DMS53 (cell line): Measurements from ENCODE around the gene PLEKHA5.

Experiments used
- DNase-seq: peaks from one replicate; lab custom pipeline; 2025; lab: John Stamatoyannopoulos, UW

The PLEKHA5 gene

DNA sequence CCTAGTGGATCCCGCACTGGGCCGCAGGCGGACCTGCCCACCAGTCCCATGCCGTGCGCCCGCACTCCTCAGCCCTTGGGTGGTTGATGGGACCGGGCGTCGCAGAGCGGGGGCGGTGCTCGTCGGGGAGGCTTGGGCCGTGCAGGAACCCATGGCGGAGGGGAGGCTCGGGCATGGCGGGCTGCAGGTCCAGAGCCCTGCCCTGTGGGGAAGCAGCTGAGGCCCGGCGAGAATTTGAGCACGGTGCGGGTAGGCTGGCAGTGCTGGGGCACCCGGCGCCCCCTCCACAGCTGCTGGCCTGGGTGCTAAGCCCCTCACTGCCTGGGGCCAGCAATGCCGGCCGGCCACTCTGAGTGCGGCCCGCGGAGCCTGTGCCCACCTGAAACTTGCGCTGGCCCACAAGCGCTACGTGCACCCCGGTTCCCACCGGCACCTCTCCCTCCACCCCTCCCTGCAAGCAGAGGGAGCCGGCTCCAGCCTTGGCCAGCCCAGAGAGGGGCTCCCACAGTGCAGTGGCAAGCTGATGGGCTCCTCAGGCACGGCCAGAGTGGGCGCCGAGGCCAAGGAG, 100.8 kb downstream of the PLEKHA5 start:
- DNase-seq, result no peak

DNA sequence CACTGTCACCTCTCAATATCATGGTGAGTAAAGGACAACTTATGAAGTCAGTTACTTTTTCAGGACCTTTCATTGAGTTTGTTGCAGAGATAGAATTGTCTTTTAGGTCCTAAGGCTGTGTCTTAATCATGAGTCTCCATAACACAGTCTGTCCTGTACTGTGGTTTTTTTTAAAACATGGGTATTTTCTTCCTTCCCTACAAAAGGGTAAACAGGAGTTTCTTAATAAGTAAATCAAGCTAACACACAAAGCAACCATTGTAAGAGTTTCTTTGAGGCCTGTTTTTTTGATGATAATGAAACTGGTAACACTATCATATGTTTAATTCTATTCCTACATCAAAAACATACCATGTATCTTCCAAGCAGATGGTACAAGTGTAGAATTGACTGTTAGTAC, 101.4 kb downstream of the PLEKHA5 start:
- no peak for DNase-seq

DNA sequence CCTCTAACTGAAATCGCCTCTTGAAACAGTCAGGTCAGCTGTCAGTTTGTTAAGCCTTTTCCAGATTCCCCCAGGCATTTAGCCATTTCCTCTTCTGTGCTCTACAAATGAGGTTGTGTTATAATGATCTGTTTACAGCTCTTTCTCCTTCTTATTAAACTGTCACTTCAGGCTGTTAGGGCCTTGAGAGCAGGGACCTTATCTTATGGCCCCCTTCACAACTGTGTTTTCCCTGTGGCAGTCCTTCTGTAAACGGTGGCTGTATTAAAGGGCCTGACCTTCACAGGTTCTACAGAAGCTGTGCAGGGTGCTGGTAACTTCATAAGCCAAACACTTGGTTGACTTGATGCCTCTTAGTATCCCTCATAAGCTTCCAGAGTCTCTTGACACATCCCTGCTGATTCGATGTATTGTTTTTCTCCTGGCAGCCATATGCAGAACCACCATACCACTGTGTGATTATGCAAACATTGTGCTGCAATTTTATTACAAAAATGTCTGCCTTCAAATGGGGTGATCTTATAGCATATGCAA, 104.7 kb downstream of the PLEKHA5 start:
- no peak for DNase-seq

DNA sequence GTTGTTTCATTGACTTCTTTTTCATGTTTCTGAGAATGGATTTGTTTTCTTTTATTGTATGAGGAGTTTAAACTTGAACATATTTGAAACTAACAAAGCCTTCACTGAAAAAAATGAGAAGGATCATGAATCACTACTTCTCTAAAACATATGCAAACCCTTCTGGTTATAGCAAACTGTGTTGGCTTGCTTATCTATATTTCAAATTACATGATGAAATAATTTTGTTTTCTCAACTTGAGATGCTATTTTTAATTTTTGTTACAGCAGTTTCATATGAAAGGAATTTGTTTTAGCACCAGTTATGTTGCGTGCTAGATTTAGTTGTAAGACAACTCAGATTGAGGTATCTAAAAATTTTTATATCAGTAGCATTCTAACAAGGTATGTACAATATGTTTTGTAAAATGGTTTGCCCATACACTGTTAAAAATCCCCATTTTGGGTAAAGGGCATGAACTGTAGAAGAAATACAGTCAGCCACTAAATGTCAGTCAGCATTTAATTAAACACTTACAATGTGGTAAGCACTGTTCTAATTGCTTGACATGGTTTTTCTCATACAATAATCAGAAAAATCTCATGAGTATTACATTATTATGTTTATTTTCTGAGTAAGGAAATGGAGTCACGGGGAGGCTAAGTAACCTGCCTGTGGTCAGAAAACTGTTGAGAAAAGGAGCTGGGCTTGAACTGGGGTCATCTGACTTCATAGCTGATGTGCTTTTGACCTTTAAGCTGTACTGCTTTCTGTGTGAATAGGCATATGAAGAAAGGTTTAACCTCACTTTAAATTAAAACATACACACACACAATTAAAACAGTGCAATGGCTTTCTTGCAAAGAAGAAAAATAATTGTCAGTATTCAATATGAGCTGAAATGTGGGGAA, 105.7 kb downstream of the PLEKHA5 start:
- no peak for DNase-seq

DNA sequence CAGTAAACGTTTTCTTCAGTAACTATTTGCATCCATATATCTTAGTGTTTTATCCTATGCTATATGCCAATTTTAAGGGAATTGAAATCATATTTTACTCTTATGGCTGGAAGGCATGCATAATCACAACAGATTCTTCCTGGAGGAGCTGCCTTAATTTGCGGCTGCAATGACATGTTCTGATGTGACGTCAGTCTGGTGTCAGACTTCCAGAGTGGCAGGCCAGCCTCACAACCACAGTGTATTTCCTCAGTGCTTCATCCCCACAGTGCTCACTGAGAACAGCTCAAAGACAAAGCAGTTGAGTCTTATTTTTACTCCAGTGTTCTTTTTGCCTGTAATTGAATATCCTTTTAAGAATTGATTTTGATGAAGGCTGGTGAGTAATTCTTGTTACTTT, 107.1 kb downstream of the PLEKHA5 start:
- no peak for DNase-seq

DNA sequence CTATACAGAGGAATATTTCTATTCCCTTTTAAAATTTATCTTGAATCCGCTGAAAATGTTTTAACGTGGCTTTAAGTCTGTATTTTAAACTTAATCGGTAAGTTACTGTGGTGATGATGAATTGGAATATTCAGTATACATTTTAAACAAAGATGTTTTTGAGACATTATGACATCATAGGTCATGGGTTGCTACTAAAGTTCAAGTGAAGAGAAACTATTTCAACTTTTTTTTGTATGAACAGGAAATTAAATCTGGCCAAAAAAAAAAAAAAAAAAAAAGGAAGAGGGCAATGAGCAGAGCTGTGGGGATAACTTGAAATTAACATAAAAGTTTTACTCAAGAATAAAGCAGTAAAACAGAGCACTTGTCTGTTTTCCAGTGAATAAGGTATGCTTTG, 109.0 kb downstream of the PLEKHA5 start:
- DNase-seq, result no peak

DNA sequence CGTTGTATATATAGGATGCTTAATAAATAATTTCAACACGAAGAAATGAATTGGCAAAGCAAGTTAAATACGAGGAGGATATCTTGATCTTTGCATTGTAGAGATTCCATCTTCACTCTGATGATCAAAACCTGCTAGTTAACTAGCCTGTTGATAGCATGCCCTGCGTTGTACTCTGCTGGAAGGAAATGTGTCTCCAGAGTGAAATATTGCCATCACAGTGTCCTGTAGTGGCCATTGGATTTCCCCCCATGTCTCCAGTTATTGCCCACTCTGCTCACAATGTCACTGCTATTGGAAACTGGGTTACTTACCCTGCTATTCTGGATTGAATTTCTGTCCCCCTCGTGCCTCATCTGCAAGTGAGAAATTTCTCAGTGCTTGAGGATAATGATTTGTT, 109.6 kb downstream of the PLEKHA5 start:
- no peak for DNase-seq

DNA sequence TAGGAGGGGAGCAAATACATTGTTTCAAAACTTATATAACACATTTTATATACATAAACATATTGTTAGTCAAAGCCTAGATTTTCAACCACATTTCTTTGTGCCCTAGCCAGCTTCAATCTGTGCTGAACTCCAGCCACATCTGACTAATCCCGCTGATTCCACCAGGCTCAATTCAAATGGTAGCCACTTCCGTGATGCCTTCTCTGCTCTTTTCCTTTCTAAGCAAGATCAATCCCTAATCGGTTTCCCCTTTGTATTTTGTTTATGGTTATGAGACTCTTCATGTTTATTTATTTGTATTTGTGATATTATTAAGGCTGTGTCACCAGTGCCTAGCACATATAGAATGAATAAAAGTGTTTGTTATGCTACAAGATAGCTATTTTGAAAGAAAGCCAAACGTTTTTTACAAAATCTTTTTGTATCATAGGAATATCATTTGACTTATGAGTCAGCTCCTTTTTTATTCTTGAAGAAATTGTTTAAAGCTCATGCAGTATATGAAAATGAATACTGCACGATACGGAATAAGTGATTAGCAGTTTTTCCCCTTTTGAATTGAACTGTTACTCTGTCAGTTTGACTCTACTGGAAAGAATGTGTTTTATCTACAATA, 110.2 kb downstream of the PLEKHA5 start:
- no peak for DNase-seq

DNA sequence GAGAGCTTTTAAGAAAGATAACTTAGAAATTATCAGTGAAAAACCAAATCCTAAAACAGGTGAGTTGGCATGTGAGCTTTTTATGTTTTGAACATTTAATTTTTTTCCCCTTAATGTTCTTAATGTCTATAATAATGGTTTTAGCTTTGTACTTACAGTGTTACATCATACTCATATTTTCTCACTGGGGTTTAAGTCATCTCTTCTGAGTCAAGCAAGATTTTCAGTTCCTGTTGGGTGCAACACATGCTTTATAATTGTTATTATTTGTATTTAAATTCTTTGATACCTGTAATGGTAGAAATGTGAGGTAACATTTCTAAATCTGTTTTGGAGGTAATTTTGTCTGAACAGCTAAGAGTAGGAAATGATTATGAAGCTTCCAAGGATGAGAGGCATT, 113.0 kb downstream of the PLEKHA5 start:
- no peak for DNase-seq

DNA sequence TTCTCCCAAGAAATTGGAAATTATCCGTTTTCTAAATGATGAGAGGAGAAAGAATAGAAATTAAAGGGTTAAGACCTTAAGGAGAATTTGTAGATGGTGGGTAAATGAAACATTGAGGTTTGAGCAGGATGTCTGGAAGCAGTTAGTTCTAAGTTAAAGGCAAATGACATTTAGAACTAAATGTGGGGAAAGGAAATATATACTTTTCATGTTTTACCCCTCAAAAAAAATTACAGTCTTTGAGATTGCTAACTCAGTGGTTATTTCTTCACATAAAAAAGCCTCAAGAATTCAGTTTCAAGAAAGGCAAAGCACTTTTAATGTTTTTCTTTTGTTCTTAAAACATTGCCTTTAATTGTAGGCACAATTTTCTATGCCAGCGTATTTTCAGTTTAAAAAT, 114.0 kb downstream of the PLEKHA5 start:
- DNase-seq, result no peak

DNA sequence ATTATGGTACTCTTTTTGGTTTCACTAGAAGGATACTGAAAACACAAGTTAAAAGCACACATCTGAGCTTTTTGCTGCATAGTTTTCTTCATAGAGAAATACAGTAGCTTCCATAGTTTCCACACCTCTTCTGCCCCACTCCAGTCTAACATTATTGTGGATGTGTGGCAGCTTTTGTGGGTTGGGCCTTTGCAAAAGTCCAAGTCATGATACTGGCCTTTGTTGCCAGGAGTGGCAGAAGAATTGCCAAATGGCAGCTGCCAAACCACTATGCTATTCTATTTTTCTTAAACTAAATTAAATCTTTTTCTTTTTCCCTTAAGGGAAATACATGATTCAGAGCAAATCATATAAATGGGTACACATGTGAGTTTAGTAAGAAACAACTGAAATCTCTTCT, 114.8 kb downstream of the PLEKHA5 start:
- no peak for DNase-seq

DNA sequence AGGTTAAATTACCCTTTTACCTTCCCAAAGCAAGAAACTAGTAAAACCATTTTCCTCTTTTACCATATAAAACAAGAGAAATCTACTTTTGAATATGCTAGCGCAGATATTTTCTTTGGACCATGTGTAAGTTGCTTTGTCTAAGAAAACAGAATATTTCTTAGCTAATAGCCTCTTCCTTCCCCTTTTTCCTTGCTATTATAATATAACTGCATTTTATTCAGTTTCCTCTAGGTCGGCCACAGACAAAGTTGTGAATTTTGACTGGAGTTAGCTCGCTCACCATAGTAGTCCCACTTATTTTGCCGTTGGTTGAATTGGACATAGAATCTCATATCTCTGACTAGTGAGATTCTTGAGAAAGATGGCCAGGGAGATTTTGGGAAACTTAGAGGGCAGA, 115.6 kb downstream of the PLEKHA5 start:
- DNase-seq, result no peak

DNA sequence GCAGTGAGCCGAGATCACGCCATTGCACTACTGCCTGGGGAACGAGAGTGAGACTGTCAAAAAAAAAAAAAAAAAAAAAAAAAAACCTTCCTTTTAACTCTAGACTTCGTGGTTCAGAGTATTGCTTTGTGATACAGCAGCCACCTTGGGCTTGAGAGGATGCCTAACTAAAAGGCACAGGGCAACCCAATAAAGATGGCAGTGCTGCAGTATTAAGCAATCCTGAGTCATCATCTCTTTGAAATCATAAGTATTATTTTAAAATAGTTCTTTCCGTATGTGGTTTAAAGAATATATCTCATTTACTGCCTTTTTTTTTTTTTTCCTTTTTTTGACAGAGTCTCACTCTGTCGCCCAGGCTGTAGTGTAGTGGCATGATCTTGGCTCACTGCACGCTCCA, 116.1 kb downstream of the PLEKHA5 start:
- no peak for DNase-seq

DNA sequence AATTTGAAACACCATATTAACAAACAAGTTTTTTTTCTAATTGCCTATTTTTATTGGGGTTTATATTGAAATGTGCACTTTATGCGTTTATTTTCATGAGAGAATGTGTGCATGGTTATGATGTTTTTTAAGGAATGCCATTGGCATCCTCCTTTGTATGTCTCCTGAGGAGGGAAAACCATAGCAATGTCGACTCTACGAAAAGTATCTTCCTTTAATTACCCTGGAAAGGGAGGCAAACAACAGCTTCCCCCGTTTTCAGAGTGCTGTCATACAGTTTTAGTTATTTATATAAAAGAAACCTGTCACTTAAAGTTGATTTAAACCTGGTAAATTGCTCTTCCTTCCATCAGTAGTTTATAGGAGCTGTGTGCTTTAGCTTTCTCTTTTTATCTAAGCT, 117.4 kb downstream of the PLEKHA5 start:
- no peak for DNase-seq

DNA sequence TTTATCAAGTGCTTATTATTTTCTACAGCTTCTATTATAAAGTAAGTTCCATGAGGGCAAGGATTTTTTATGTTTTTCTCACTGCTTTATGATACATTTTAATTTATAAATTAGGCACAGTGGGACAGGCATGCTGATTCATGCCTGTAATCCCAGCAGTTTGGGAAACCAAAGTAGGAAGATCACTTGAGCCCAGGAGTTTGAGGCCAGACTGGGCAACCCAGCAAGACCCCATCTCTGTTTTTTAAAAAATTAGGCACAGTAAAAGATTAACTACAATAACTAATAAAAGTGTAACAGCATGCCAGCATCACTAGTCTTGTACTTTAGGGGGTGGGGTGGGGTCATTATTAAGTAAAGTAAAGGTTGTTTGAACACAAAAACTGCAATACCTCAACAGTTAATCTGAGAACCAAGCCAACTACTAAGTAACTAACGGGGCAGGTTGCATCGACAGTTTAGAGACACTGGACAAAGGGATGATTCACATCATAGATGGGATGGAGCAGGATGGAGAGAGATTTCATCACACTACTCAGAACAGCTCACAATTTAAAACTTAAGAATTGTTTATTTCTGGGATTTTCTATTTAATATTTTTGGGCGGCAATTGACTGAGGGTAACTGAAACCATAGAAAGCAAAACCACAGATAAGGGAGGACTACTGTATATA, 119.5 kb downstream of the PLEKHA5 start:
- no peak for DNase-seq

DNA sequence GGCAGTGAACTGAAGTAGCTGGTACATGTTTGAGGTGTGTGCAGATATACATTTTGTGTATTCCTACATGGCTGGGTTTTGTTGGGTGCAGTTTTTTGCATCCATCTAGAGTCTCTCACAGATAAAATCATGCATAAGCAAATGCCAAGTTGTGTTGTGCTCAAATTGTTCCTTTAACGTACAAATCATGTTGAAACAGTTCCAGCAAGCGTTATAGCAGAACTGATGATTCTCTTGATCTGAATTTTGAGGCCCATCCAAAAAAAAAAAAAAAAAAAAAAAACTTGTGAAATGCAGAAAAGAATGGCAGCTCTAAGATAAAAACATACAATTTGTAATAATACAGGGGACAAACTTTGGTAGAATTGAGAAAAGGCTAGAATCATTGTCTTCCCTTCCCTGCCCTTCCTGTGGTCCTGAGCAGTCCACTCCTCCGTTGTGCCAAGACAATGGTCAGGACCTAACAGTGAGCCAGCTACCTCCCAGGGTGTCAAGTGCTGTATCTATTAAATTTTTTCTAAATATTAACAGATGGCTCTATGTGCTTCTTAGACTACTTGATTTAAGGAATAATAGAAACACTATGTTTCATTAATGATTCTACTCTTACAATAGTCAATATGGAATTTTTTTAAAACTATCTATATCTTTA, 122.1 kb downstream of the PLEKHA5 start:
- DNase-seq, result no peak

DNA sequence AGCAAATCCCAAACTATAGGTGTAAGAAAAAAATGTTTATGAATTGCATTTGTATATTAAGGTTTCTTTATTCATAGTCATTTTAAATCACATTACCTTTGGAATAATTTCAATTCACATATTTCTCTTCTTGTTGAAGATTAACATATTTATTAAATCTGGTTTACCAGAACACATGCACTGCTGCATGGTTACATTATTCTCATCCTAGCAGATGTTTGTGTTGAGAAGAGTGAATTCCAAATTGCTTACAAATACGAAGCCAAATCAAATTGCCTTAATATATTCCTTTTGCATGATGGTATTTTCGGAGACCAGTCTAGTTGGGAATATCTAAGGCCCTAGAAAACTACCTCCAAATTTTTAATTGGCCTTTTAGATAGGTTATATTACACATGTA, 130.6 kb downstream of the PLEKHA5 start:
- no peak for DNase-seq

DNA sequence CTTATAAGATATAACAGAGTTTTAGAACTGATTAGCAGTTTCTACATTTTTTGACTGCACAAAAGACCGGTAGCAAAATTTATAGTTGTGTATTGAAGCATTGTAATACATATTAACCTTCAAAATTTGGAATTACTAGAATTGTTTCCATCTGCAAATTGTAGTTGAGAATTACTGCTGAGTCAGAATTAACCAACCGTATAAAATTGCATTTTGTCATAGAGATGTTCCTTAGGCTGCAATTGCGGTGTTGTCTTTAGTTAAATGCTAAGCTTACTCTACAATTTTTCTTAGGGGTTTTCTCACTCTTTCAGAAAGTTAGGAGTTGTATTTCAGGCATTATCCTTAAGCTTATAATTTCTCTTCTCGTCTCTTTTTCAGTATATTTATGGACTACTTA, 132.2 kb downstream of the PLEKHA5 start:
- DNase-seq, result no peak

DNA sequence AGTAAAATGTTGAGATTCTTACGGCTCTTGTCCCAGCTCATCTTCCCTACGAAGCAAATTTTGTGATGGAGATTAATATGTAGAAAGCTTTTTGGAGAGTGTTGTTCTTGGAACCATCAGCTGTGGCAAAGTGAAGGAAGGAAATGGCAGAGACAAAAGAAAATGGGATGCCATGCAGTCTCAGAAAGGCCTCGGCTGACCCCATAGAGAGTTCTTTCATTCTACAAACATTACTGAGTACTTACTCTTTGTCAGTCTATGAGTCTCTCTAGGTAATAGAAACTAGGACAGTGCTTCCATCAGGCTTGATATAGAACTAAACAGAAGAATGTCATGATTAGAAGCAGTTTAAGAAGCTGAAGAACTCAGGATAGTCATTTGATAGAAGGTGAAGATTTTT, 134.1 kb downstream of the PLEKHA5 start:
- DNase-seq, result no peak

DNA sequence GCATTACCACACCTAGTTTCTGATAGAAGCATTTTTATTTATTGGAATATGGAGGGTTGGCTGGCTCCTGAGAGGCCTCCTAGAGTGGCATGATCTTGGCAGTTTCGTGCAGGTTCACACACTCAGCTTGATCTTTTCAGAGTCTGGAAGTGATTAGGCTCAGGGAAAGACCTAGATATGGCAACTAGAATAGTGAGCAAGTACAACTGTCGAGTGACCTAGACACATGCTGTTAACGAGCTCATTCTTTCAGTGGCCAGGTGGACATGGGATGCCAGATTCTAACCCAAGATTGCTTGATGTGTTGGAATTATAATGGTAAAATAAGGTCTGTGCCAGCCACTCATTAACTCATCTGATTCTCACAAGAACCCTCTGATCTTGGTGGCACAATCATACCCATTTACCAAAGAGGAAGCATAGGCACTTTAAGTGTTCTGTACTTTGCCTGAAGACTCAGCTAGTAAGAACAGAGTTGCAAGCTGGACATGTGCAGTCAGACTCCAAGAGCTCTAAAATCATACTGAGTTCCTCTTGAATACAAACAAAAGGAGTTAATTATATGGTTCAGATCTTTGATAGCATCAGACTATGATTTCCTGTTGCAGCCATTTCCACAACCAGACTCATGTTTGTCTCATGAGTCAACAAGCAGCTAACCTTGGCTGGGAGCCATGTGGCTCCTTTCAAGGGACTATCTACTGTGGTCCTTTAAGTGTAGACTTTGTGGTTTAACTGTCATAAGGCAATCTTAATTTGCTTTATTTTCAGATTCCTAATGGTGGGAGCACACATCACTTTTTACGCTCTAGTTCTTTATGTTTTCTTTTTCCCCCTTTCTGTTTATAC, 144.2 kb downstream of the PLEKHA5 start:
- peak; percentile 89 for DNase-seq

DNA sequence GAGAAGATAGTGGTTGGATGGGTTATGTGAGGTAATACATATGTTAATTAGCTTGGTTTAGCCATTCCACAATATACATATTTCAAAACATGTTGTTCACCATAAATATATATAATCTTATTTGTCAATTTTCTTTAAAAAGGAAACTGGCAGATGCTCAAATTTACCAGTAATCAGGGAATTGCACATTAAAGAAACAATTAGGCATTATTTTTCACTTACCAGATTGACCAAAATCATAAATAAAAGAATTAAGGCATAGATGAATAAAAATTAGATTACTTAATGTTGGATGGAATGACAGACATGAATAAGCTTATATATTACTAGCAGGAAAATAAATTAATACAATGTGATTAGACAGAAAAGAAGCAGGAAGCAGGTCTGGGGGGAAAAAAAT, 147.2 kb downstream of the PLEKHA5 start:
- no peak for DNase-seq
